HepG2 (cell line): Measurements from ENCODE around the gene PROC. TPM values are rescaled to one million over a fixed set of nuclear protein-coding genes. Genes with fewer than 3 reads are reported as not detected.

Experiments
- DBP ChIP-seq: sonication (generic); formaldehyde crosslinking; IDR thresholded peaks from 2 replicates; pipeline ENCODE4 v1.4.0; 2020; ENCODE audit warnings: missing genetic modification reagents; ENCODE audit errors: not compliant biosample characterization
- FOSL2 ChIP-seq: sonication (generic); formaldehyde crosslinking; IDR thresholded peaks from 2 replicates; pipeline ENCODE4 v1.4.0; 2020; ENCODE audit warnings: missing genetic modification reagents
- GPN1 ChIP-seq: sonication (generic); formaldehyde crosslinking; IDR thresholded peaks from 2 replicates; pipeline ENCODE4 v1.5.1; 2020; ENCODE audit warnings: missing genetic modification reagents, borderline replicate concordance
- HMGA1 ChIP-seq: sonication (generic); formaldehyde crosslinking; conservative IDR thresholded peaks from 2 replicates; pipeline ENCODE4 v1.4.0; 2020; ENCODE audit warnings: missing genetic modification reagents
- MAX ChIP-seq: IDR thresholded peaks from 2 replicates; pipeline ENCODE4 v1.6.1; 2012; ENCODE audit warnings: inconsistent platforms
- MED13 ChIP-seq: sonication (generic); formaldehyde crosslinking; IDR thresholded peaks from 2 replicates; pipeline ENCODE4 v1.5.0; 2020; ENCODE audit warnings: missing genetic modification reagents
- MTA3 ChIP-seq: sonication (generic); formaldehyde crosslinking; IDR thresholded peaks from 2 replicates; pipeline ENCODE4 v1.4.0; 2020; ENCODE audit warnings: missing genetic modification reagents
- MTERF4 ChIP-seq: sonication (generic); formaldehyde crosslinking; IDR thresholded peaks from 2 replicates; pipeline ENCODE4 v1.8.0; 2023; ENCODE audit warnings: mild to moderate bottlenecking, missing genetic modification reagents
- MYNN ChIP-seq: sonication (generic); formaldehyde crosslinking; IDR thresholded peaks from 2 replicates; pipeline ENCODE4 v1.4.0; 2020; ENCODE audit warnings: mild to moderate bottlenecking, low read depth, missing genetic modification reagents
- RARG ChIP-seq: sonication (generic); formaldehyde crosslinking; IDR thresholded peaks from 2 replicates; pipeline ENCODE4 v1.4.0; 2020; ENCODE audit warnings: low read depth, mild to moderate bottlenecking, missing genetic modification reagents
- RBAK ChIP-seq: sonication (generic); formaldehyde crosslinking; IDR thresholded peaks from 2 replicates; pipeline ENCODE4 v1.5.1; 2020; ENCODE audit warnings: mild to moderate bottlenecking, missing genetic modification reagents
- SIX1 ChIP-seq: sonication (generic); formaldehyde crosslinking; IDR thresholded peaks from 2 replicates; pipeline ENCODE4 v1.4.0; 2020; ENCODE audit warnings: missing genetic modification reagents, borderline replicate concordance
- TBX3 ChIP-seq: fragments of 450-650 bp; IDR thresholded peaks from 2 replicates; pipeline ENCODE4 v1.6.1; 2017; ENCODE audit warnings: antibody characterized with exemption, mild to moderate bottlenecking, inconsistent platforms, borderline replicate concordance
- ZBTB38 ChIP-seq: sonication (generic); formaldehyde crosslinking; IDR thresholded peaks from 2 replicates; pipeline ENCODE4 v1.5.1; 2020; ENCODE audit warnings: mild to moderate bottlenecking, missing genetic modification reagents
- ZFY ChIP-seq: sonication (generic); formaldehyde crosslinking; IDR thresholded peaks from 2 replicates; pipeline ENCODE4 v1.4.0; 2020; ENCODE audit warnings: missing genetic modification reagents
- ZNF281 ChIP-seq: sonication (generic); formaldehyde crosslinking; IDR thresholded peaks from 2 replicates; pipeline ENCODE4 v1.4.0; 2020; ENCODE audit warnings: missing genetic modification reagents, borderline replicate concordance
- ZNF383 ChIP-seq: sonication (generic); formaldehyde crosslinking; IDR thresholded peaks from 2 replicates; pipeline ENCODE4 v1.4.0; 2020; ENCODE audit warnings: missing genetic modification reagents, mild to moderate bottlenecking, borderline replicate concordance
- ZNF609 ChIP-seq: sonication (generic); formaldehyde crosslinking; IDR thresholded peaks from 2 replicates; pipeline ENCODE4 v1.4.0; 2020; ENCODE audit warnings: mild to moderate bottlenecking, missing genetic modification reagents, borderline replicate concordance
- polyA plus RNA-seq, 8 experiments: library from polyadenylated mRNA; depleted of rRNA in 3 of 8; stranded (reverse) in 7 of 8; unstranded in 1 of 8; fragments of >200 nt; fragmentation: Illumina TruSeq in 4 of 8; extraction: Trizol in 4 of 8; gene quantifications; 2 replicates each; pipeline versions ENCODE4 v1.2.1 to v1.2.3, GENCODE V29; 2011 to 2016; ENCODE audit warnings: low read depth in 4 of 8, missing spikeins in 1 of 8, mixed read lengths in 1 of 8; ENCODE audit not compliant: insufficient read depth in 1 of 8
- total RNA-seq, 5 experiments: library from RNA; depleted of rRNA; stranded (reverse); fragments of >200 nt; fragmentation: Illumina TruSeq; extraction: Trizol; gene quantifications; 2 replicates each; pipeline ENCODE4 v1.2.3, GENCODE V29; 2016; ENCODE audit warnings: low read depth in 1 of 5

PROC gene
- total and polyA plus RNA-seq, 2 of the 13 experiments (the other 11 are each of a cell fraction or from before 2014, with no cell fraction given), result 134 to 185 TPM

GRCh38 chr2:127437781-127438726, 19.8 kb downstream of the PROC start (continued):
- TF ChIP-seq DBP (CRISPR knock-in tag), result no peak
- no peak for TF ChIP-seq RBAK (CRISPR knock-in tag)
- peak; percentile 21; the same call in 1 of the 2 replicates for TF ChIP-seq ZNF383
- peak; percentile 90; the same call in 1 of the 2 replicates for TF ChIP-seq MED13 (CRISPR knock-in tag)
- TF ChIP-seq MAX, result peak; percentile 94
- no peak for TF ChIP-seq HMGA1
- peak; percentile 85; the same call in 1 of the 2 replicates for TF ChIP-seq MTERF4 (CRISPR knock-in tag)
- peak; percentile 46; the same call in 1 of the 2 replicates for TF ChIP-seq TBX3
- peak; percentile 80 for TF ChIP-seq ZFY (CRISPR knock-in tag)
- TF ChIP-seq RARG (CRISPR knock-in tag), result no peak
- no peak for TF ChIP-seq MYNN (CRISPR knock-in tag)
- TF ChIP-seq FOSL2 (CRISPR knock-in tag), result peak; percentile 84
- TF ChIP-seq SIX1 (CRISPR knock-in tag), result peak; percentile 65
- TF ChIP-seq MTA3 (CRISPR knock-in tag), result no peak
- peak; percentile 92 for TF ChIP-seq ZNF609 (CRISPR knock-in tag)
- TF ChIP-seq ZNF281 (CRISPR knock-in tag), result peak; percentile 73
- TF ChIP-seq GPN1, result no peak
- peak; percentile 89; the same call in 1 of the 2 replicates for TF ChIP-seq ZBTB38 (CRISPR knock-in tag)
